Tibial nerve (tissue), 4 donors: ENCODE measurements around the gene PDYN.

Experiments
- CTCF ChIP-seq, 5 experiments: fragments of 200-600 bp in 3 of 5; fragments of 450-650 bp in 2 of 5; sonication (generic) in 3 of 5; IDR thresholded peaks; one replicate each; pipeline ENCODE4 v1.5.1; 2016 to 2019; ENCODE audit warnings: antibody characterized with exemption in 5 of 5, mild to moderate bottlenecking in 3 of 5, moderate library complexity in 2 of 5
- EP300 ChIP-seq, 2 donors: sonication (generic); formaldehyde crosslinking; IDR thresholded peaks; one replicate each; pipeline ENCODE4 v1.6.1; 2017; ENCODE audit warnings: antibody characterized with exemption in 2 of 2, mild to moderate bottlenecking in 1 of 2

GRCh38 chr20:1943275-1944002 is 50.4 kb downstream of the PDYN start:
- no peak for TF ChIP-seq CTCF (IDR thresholded peaks at IDR 0.05)
- peak in 1 of 2 donors; percentile 83 for TF ChIP-seq EP300 (IDR thresholded peaks at IDR 0.05)
